ENCODE results near the gene MLLT10.

Gene MLLT10

GRCh38 chr10:21732067-21732772 is 198.2 kb downstream of the MLLT10 start:
- peak; percentile 65 for DNase-seq (ENCODE audit: low spot score)

GRCh38 chr10:21733710-21734109 is 199.7 kb downstream of the MLLT10 start:
- DNase-seq (ENCODE audit: low spot score), result no peak

DNA sequence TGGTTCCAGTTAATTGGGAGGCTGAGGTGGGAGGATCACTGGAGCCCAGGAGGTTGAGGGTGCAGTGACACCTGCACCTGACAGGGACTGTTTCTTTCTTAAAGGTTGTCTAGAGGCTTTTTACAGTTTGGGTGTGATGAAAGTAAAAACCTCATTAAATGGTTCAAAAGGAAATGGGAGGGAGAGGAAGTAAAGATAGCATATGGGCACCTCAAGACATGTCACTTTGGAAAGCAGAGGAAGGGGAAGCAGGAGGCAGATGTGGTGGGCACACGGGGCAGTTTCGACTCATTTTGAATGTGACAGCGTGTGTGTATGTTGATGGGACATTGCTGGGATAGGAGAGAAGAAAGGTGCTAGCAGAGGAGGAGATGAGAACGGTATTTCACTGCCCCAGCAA is 203.1 kb downstream of the MLLT10 start:
- DNase-seq (ENCODE audit: low spot score), result no peak

GRCh38 chr10:21740989-21741388 is 207.0 kb downstream of the MLLT10 start:
- DNase-seq (ENCODE audit: low spot score), result no peak

GRCh38 chr10:21742740-21743412 is 208.8 kb downstream of the MLLT10 start:
- DNase-seq (ENCODE audit: low spot score), result no peak

DNA sequence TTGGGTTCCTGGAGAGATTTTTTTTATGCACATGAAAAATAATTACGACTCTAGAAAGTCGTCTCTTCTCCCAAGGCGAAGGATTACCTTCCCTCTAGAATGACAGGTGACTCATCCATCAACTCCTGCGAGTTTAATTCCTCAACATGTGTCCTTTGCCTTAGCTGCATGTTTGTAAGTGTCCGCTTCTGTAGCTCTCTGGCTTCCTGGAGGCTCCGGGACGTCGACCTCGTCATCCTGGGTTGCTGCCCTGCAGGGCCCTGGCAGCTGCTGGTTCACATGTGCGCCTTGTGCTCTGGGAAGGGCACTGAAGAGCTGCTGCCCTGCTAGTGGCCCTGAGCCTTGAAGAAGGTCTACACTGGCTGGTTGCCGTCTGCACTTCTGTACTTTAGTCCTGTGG is 210.2 kb downstream of the MLLT10 start:
- no peak for DNase-seq (ENCODE audit: low spot score)

- no peak for DNase-seq (ENCODE audit: low spot score)
These were observed 212.1 kb downstream of the MLLT10 start for GRCh38 chr10:21746118-21746517.

DNA sequence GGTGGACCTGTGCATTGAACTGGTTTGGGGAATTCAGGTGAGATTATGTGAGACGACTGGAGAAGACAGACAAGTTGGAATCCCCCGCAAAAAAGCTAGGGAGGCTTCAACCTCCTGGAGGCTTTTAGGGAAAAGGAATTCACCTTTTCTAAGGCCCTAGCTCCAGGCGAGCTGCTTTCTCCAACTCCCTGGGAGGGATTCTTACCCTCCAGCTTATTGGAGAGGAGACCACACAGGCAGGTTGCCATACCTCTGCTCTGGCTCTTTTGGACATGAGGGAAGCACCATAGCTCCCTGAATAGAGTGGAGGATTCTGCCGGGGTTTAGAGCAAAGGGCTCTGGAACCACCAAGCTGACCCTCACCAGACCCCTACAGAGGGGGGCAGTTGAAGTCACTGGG is 213.8 kb downstream of the MLLT10 start:
- DNase-seq (ENCODE audit: low spot score), result no peak

DNA sequence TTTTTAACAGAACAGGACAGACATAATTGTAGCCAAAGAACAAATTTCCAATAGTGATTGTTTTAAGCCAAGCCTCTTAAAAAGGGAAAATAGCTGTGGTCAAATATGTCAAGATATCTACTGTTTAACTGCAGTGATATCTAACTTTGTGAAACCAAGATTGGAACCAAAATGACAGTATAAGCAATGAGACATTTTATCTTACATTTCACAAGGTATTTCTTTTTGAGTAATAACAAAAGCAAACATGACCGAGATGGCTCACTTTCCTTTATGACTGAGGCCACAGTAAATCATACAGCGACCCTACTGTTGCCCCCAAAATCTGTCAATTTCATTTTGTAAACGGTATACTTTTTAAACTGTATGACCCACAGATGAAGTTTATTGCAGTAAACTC is 215.8 kb downstream of the MLLT10 start:
- no peak for DNase-seq (ENCODE audit: low spot score)

GRCh38 chr10:21750424-21750823 is 216.4 kb downstream of the MLLT10 start:
- no peak for DNase-seq (ENCODE audit: low spot score)

- no peak for DNase-seq (ENCODE audit: low spot score)
These were observed 217.6 kb downstream of the MLLT10 start for GRCh38 chr10:21751341-21752310.

GRCh38 chr10:21753497-21754270 is 219.7 kb downstream of the MLLT10 start:
- no peak for DNase-seq (ENCODE audit: low spot score)

DNA sequence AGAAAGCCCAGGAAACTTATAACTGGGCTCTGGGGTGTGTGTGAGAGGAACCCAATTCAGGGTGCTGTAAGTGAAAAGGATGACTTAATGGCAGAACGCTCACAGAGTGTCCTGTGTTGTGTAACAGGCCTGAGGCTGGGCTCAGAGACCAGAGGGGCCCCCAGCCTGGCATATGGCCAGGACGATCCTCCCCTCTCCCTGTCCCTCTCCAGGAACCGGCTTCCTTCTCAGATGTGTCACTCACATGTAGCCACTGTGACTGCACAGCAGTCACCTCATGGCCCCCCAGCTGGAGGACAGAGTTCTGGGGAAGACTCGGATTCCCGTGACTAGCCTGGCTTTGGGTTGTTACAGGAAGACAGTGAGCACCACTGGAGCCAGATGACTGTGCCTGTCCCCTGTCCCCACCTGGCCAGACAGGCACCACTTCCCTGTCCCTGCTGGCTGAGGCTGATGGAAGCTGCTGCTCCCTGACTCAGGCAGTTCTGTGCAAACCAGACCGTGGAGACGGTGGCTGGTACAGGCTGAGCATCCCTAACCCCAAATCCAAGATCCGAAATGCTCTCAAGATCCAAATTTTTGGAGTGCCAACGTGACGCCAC is 220.5 kb downstream of the MLLT10 start:
- peak; percentile 13 for DNase-seq (ENCODE audit: low spot score)

DNA sequence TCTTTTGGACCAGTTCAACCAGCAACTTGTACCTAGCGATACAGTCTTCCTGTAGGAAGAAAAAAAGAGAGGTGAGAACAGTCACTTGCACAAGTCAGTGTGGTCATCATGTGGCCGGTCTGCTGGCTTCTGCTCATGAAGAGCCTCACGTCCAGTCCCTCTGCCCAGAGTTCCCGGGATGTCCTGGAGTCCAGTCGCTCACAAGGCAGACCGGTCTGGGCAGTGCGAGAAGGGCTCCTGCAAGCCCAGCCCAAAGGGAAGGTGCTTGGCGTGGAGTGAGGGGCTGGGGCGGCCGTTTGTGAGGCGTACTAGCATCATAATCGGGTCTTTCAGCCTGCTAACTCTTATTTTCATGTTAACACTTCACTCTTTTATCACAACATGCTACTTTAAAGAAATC is 222.7 kb downstream of the MLLT10 start:
- no peak for DNase-seq (ENCODE audit: low spot score)

GRCh38 chr10:21757185-21757901 is 223.3 kb downstream of the MLLT10 start:
- DNase-seq (ENCODE audit: low spot score), result no peak

DNA sequence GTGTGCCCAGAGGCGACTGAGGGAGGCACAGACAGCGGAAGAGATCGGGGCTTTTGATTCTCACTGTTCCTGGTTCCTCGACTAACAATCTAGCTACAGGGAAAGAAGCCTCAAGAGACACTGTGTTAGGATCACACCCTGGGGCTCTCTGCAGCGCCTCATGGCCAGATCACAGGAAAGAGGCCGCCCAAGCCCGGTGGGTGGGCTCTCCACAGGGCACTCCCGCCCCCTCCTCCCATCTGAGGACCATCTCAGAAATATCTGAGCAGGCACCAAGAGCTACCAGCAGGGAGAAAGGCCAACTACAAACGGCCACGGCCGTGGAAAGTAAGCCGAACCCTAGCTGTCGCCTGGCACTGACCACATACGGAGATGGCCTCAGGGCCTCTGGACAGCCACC is 224.2 kb downstream of the MLLT10 start:
- DNase-seq (ENCODE audit: low spot score), result no peak

- no peak for DNase-seq (ENCODE audit: low spot score)
These were observed 224.7 kb downstream of the MLLT10 start for GRCh38 chr10:21758696-21759095.

DNA sequence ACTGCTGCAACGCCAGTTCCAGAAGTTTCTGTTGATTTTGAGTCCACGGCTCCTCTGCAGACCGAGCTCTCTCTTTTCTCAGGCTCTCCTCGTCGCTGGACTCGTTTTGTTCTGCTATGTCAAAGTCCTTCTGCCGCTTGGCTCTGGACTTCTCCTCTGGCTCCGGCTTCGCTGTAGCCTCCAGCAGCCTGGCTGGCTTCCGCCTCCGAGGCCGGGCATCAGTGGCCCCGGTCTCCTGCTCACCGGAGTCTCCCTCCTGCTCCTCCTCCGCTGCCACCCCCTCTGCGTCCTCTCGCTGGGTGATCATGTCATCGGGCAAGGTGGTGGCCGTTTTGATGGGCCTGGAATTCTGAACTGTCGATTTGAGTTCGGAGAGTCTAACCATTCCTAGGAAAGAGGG is 225.2 kb downstream of the MLLT10 start:
- no peak for DNase-seq (ENCODE audit: low spot score)

DNA sequence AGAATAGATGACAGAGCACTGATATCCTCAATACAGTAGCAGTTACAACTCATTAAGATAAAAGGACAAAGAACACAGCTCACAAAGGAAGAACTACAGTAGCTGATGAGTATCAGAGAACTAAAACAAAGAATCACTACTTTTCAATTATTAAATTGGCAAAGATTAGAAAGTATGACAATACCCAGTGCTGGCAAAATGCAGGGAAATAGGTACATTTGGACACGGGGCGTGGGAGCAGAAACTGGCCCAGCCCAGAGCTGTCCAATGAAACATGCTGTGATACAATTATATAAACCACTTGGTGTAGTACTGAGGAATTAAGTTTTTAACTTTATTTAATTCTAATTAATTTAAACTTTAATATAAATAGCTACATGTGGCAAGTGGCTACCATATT is 226.3 kb downstream of the MLLT10 start:
- DNase-seq (ENCODE audit: low spot score), result no peak

GRCh38 chr10:21764466-21765189 is 230.6 kb downstream of the MLLT10 start:
- DNase-seq (ENCODE audit: low spot score), result no peak
